Hippocampal formation (tissue), 2 donors: ENCODE data around the gene TSHZ1.

Source experiments
- DNase-seq, 2 donors: peaks; one replicate each; lab custom pipeline; 2025; lab: John Stamatoyannopoulos, UW

TSHZ1 gene

DNA sequence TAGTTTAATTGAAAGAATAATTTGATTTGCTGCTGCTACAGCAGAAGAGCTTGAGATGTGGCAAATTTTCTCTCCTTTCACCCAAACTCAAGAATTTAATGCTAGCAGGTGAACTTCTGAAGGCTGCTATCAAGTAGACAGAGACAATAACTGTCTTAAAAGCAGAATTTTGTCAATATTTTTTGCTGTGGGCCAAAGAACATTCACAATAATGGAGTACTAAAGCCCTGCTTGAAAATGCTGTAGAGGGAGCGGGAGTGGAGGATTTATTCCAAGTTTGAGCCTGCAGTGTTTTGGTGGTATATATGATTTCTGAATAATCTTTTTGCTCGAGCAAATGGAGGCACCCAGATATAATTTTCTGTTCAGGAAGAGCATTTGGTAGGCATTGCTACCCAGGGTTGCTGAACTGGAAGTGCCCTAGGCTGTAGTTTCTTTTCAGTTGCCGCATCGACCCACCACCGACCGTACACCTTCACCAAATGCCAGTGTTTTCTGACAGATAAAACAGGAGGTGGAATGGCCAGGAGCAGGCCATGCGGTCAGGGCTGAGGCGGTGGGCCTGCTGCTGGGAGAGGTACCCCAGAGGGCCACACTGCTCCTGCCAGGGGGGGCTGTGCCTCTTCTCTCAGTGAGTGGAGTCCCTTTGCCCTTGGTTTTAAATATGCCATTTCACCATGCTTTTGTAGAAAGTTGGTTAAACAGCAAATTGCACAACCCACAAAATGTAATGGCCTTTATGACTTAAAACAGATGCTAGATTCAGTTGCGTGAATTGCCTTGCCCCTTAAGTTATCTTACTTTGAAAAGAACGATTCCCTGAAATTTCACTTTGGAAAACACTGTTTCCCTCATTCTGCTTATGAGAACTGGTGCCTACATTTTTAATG lies 36.4 kb downstream of the TSHZ1 start:
- DNase-seq = peak in 1 of 2 donors; percentile 23

DNA sequence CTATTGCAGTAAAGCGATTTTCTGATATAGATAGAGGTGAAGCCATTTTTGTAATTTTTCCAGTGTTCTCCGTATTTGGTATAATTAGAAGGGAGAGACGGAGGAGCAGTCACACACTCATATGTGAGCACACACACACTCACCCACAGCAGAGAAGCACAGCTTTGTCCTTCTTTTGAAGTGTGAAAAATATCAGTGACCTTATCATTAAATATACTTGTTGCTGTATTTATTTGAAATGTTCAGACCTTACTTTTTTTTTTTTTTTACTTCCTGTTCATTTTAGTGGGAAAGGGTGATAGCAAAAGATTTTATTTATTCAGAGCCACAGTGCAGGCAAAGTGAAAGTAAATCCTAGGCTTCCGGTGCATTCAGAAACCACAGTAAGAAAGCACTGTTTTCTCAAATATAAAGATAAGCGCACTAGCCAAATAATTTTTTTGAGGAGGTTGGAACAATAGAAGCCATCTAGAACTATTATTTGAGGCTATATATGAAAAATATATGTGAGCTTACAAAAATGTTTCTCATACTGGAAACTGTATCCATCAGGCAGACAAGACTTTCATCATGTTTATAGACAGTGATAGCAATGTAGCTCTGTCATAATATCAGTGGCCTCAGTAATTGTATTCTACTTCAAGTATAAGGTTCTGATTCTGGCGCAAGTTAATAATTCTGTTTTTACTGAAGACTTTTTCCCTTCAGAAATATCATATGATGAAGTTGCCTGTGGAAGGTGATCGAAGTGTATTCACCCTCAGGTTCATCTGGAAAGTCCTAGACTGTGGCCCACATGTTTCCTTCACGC lies 37.2 kb downstream of the TSHZ1 start:
- peak in 1 of 2 donors; percentile 74 for DNase-seq

DNA sequence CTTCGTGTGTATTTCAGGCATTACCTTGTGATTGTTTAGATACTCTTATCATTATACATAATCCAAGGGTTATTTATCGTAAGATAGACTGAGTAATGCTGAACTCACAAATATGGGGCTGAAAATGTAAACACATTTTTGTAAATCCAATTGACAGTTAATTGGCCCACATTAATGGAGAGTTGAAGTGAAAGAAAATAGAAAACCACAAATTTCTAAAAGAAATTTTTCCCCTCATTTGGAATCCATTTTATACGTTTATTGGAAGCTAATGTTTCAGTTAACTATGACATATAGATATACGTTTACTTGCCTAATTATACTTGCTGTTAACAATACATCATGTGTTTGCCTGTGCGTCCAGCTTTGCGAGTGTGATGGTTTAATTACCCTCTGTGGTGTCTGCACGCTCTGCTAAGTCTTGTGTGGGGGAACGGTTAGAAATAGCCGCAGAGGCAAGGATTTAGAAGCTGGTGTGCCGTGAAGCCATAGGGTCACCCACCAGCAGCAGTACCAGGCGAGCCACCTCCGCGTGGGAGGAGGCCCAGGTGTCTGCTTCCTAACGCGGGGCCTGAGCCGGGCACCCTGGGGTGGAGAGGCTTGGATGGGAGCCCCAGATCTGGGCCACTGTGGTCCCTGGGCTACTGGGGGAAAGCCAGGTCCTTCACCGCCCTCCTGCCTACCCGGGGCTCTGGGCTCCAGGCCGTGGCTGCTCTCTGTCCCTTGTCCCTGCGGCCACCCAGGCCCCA lies 38.0 kb downstream of the TSHZ1 start:
- DNase-seq = no peak

DNA sequence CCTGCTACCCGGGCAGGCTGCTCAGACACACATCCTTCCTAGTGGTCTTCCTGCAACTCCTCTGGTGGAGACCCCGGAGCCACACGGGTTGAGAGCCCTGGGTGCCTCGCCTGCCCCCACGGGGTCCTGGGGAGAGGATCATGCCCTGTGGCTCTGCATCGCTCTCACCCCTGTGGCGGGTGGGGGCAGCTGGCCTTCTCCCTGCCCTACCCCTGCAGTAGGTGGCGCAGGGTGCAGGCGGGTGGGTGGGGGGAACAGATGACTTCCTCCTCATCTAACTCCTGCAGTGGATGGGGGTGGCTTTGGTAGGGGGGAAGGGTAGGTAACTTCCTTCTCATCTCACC lies 38.5 kb downstream of the TSHZ1 start:
- DNase-seq = no peak

DNA sequence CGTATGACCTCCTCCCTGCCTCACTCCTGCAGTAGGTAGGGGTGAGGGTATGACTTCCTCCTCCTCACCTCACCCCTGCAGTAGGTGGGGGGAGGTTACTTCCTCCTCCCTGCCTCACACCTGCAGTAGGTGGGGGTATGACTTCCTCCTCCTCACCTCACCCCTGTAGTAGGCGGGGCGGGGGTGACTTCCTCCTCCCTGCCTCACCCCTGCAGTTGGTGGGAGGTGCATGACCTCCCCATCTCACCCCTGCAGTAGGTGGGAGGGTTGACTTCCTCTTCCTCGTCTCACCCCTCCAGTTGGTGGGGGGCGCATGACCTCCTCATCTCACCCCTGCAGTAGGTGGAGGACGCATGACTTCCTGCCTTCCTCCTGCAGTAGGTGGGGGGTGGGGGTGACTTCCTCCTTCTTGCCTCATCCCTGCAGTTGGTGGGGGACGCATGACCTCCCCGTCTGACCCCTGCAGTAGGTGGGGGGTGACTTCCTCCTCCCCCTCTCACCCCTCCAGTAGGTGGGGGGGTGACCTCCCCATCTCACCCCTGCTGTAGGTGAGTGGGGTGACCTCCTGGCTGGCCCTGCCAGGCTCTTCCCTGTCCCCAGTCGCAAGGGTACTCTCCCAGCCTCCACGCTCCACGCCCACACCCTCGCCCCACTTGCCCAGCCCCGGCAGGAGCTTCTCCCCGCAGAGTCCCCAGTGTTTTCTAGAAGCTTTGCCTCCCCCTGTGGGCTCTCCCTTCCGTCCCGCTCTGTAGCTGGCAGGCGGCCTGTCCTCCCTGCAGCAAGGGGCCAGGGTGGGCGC lies 39.3 kb downstream of the TSHZ1 start:
- no peak for DNase-seq

DNA sequence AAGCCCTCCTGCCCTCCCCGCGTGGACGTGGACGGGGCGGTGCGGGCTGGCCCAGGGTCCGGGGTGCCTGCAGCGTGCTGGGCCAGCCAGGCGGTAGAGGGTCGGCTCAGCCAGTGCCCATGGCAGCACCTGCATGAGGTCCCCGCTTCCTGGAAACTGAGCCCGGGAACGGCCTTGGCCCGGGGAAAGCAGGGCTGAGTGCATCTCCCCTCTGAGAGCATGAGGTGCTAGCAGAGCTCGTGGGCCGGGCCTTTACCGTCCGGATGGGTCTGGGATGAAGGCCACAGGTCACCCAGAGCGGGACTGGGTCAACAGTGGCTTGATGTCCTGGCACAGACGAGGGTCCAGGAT lies 39.8 kb downstream of the TSHZ1 start:
- no peak for DNase-seq

DNA sequence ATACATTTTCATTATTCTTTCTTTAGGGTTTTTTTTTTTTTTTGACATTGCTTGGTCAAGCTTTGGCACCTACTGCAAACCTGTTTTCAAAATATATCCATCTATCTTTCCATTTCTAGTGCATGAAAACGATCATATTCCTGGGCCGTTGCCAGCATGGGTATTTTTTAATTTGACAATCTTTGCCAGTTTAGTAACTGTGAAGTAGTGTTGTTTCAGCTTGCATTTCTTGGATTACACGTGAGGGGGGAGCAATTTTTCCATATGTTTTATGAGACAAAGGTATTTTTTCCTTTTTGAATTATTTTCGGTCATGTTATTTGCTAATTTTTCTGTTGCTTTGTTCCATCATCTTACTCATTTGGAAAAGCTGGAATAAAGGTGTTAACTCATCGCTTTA lies 40.9 kb downstream of the TSHZ1 start:
- DNase-seq = no peak

DNA sequence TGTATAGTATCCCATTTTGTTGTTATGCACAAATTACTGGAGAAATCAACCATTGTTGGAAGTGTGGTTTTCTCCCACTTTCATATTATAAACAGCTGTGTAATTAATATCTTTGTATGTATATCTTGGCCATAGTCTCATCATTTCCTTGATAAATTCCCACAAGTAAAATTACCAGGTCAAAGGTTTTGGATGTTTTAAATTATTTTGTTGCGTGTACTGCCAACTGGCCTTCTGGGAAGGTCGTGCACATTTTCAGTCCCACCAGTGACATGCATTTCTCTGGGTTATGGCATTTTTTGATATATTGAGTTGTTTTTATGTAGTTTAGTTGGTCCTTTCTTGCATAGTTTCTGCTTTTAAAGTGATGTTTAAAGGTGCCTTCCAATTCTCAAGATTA lies 41.5 kb downstream of the TSHZ1 start:
- DNase-seq = no peak

DNA sequence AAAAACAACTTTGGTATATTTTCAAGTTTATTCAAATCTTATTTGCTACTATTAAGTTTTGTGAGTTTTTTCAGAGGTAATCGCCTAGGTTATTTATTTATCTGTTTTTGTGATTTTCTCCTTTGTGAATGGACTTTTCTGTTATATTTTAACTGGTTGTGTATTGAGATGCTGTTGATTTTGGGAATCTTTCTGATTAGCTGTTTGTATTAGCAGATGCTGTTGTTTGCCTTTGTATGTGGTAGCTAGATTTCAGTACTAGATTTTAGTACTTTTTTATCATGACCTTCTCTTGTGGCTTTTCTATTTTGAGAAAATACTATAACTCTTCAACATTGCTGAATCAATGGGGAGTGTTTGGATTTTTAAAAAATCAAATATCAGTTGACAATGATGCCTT lies 42.4 kb downstream of the TSHZ1 start:
- DNase-seq = no peak

DNA sequence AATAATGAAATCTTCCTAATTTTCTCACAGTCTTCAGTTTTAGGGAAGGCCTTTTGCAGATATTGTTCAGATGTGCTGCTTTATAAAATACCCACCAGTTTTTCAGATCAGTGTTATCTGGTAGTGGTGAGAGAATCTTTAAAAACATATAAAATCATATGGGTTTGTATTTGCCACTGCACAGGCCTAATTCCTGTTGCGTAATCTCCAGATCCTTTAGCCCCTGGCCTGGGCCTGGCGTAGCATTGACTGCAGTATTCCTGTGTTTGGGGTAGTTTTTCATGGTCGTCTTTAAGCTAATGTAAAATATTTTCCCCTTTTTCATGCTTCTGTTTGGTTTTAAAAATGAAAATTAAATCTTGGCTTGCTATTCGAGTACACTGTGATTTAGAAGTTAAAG lies 43.2 kb downstream of the TSHZ1 start:
- DNase-seq = no peak

DNA sequence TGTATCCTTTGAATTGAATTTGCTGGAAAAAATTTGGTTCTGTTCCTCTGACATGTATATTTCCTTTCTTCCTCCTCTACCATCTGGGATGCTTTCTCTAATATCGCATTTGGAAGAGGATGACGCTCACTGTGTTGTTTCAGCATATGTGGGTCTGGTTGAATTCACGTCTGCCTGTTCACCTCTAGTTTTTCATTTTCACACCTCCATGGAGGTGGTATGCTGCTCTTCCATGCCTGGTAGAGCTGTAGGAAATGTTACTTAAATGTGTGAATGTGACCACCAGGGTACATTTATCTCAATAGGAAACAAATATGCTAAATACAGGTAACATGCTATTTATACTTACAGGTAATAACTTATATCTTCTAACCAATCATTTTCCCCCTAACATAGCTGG lies 44.5 kb downstream of the TSHZ1 start:
- no peak for DNase-seq

DNA sequence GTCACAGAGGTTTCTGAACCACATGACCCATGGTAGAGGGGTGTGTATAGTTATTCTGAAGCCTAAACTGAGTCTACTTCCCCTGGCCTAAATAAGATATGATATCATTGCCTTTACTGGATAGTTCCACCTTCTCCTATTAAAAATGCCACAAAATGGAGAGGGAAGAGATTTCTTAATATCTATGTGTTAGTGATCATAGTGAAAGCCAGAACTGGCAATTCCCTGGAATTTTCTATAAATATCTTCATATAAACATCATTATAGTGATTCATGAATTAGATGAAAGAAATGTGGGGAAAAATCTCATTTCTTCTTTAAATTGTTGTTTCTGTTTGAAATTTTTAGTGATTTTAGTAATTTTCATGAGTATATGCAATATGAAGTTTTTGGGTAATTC lies 45.8 kb downstream of the TSHZ1 start:
- no peak for DNase-seq

DNA sequence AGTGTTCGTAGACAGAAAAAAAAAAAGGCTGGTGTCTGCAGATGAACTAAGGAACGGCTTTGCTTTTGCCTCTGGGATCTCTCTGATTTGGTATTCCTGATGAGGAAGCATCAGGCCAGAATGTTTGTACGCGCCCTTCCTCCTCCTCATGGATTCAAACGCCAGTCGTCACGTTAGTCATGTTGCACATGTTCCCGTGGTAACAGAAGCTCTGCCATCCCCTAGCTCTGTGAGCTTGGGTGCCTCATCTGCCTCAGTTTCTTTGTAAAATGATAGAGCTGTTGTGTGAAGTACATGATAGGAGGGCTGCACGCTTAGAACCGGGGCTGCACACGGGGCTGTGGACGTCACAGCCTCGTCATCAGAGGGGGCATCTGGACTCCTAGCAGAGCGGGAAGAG lies 47.0 kb downstream of the TSHZ1 start:
- no peak for DNase-seq

DNA sequence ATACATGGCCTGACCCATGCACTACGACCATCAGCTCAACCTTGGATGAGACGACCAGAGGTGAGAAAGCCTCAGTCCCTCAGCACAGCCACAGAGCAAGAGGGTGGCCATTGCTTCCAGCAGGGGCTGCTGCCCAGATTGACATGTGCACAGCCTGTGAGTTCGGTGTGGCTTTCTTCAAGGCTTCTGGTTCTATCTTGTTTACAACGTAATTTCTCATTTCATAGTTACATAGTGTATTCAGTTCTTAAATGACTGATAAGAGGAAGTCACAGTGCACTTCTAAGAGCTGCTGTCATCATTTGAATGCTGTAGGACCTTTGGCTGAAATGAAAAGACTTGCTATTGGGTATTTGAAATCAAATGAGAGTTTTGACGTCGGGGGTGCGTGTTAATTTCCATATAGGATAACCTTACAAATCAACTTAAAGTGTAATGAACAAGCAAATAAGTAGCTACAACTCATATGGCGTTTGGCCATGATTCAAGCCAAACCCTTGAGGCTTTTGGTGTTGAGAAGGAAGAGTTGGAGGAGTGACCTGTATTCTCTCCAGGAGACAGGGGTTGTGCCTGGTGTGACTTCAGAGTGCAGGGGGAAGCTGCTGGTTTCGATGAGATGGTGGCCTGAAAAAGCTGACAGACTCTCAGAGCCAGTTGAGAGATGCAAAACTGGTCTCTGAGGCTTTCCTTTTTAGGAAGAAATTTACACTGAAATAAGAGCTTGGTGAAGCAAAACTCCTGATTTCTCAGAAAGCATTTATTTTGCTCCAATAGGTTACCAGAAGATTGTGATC lies 51.0 kb downstream of the TSHZ1 start:
- DNase-seq = no peak

DNA sequence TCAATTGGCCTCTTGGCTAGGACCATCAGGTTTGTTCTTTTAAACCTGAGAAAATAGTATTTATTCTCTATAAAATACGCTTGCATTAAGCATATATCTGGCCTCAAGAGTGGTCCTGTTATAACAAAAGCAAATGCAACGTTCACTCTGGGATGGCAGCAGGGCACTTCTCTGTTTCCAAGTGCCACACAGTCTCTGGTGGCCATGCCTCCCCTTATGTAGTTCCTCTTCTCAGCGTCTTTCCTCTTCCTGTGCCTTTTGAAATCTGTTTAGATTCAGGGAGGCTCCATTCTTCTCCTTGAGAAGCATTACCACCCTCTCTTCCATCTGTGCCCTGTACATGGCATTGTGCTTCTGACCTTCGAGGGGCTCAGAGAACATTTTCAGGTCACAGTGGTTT lies 51.9 kb downstream of the TSHZ1 start:
- DNase-seq = no peak

DNA sequence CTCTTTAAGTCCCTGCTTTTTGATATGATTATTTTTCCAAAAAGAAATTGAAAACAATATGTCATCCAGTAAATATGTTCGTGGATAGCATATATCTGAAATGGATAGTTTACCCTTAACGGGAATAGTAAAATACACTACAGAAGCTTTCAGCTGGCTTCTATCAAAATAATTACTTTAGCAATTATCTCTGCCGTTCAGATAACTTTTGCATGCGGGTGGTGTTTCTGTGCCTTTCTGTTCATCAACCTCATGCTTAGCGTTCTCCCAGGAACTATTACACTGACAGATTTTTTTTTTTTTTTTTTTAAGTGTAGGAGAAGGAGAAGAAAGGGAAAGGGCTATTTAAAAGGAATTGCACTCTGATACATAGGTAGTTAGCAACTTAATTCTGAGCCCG lies 53.6 kb downstream of the TSHZ1 start:
- no peak for DNase-seq

DNA sequence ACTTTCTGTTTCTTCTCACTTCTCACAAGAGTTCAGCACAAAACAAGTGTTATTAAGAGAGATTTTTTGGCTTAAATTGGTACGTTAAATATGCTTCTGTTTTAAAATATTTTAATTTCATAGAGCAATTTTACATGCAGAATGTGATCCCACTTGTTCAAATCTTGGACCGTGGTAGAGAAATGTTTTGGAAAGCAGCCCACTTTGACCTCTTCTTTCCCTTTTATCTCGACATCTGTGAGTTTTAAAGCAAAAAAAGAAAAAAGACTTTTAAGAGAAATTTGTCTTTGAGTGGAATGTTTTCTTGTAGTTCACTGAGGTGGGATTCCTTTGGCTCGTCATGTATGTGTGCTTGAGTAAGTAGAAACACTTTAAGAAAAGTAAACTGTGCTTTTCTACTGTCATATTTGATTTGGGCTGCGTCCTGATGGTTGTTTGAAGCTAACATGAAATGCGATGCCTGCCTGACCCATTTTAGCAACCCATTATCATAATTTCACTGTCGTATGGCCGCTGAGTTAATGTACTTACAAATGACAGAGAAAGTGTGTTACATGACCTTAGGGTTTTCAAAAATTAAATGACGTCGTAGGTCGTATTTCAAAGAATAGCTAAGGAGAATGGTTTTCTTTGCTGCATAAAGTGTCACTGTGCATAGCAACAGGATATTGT lies 54.5 kb downstream of the TSHZ1 start:
- DNase-seq = no peak

DNA sequence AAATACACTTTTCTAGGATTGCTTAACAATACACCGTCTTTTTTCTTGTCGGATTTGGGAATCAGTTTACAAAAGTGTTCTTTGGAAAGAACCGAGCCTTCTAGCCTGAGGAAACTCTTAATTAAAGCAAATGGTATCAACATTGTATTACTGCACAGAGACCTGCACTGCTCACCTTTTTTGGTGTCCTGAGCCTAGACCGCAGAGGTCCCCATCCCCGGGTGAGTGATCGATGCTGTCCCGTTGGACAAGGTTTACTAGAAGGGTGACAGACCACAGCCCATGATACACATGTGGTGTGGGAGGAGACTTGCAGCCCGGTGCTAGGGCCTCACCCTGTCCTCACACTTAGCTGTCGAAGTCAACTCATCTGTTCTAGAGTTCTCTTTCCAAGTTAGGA lies 55.3 kb downstream of the TSHZ1 start:
- DNase-seq = no peak

DNA sequence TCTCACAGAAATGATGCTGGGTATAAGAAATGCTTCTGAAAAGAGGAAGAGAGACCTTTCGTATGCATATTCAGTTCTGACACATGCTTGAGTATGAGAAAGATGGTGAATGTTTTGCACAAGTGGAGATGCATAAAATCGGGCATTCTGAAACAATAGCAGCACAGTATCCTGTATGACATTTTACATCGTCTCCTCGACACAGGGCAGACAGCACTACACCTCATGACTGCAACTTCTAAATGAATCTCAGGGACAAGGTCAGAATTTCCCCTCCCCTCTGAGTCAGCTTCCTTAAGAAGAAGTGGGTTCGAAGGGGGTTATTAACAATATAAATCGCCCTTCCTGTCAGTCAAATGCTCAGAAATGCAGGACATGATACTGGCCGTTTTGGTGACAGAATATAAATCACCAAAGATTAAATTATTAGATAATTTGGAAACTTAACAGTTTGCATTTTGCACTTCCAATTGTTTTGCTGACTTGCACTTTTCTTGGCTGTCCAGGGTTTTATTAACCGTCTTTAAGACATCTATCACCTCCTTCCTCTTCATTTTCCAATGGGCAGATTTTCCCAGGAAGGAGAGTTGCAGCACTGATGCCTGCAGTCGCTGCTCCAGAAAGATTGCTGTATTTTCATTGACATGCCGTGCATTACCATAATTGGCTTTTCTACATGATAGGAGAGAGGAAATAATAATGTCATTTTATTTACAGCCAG lies 57.2 kb downstream of the TSHZ1 start:
- DNase-seq = no peak

DNA sequence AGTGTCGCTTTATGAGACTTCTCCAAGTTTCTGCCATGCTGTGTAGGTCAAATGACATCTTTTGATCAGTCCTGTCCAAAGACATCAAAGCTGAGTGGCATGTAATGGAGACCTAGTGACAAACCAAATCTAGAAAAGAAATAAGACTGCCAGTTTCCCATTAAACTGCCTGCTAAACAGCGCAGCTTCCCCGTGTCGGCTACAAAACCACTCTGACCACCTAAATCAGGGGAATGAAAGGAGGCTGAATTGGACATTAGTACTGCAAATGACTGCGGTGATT lies 57.7 kb downstream of the TSHZ1 start:
- no peak for DNase-seq
